ENCODE data around the gene MUC3A.

DNA sequence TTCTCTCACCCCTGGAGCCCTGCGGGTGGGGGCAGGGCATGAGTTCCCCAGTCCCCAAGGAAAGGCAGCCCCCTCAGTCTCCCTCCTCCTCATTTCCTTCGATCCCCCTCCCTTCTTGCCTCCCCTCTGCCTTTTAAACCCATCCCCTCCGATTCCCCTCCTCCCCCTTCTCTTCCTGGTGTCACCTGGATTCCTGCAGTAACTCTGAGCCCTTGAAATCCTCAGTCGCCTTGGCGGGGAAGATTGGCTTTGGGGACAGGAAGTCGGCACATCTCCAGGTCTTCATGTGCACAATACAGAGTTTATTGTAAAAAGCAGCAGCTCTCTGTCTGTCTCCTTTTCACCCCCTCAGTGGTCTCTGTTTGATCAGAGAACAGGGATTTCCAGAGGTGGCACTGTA lies 18.7 kb downstream of the MUC3A start:
- TF ChIP-seq, protein P1, sequence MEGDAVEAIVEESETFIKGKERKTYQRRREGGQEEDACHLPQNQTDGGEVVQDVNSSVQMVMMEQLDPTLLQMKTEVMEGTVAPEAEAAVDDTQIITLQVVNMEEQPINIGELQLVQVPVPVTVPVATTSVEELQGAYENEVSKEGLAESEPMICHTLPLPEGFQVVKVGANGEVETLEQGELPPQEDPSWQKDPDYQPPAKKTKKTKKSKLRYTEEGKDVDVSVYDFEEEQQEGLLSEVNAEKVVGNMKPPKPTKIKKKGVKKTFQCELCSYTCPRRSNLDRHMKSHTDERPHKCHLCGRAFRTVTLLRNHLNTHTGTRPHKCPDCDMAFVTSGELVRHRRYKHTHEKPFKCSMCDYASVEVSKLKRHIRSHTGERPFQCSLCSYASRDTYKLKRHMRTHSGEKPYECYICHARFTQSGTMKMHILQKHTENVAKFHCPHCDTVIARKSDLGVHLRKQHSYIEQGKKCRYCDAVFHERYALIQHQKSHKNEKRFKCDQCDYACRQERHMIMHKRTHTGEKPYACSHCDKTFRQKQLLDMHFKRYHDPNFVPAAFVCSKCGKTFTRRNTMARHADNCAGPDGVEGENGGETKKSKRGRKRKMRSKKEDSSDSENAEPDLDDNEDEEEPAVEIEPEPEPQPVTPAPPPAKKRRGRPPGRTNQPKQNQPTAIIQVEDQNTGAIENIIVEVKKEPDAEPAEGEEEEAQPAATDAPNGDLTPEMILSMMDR (IDR thresholded peaks at IDR 0.05) = no peak
- TF ChIP-seq EP300 (IDR thresholded peaks at IDR 0.05) (no peak), POLR2AphosphoS5 (IDR thresholded peaks at IDR 0.05) (no peak), POLR2A (IDR thresholded peaks at IDR 0.05) (no peak)
